NCI-H345 treated with DMSO at 0.1 percent for 48 hours (cell line): Measurements from ENCODE around the gene GLRA3.
"Not testable (repeated sequence)": the region's sequence is repeated elsewhere in the genome, so short reads cannot be mapped to it uniquely, and the experiment has no call there.

ENCODE experiments used
- DNase-seq: peaks from one replicate; lab custom pipeline; 2025; ENCODE audit not compliant: unreplicated experiment; lab: John Stamatoyannopoulos, UW

Gene GLRA3

DNA sequence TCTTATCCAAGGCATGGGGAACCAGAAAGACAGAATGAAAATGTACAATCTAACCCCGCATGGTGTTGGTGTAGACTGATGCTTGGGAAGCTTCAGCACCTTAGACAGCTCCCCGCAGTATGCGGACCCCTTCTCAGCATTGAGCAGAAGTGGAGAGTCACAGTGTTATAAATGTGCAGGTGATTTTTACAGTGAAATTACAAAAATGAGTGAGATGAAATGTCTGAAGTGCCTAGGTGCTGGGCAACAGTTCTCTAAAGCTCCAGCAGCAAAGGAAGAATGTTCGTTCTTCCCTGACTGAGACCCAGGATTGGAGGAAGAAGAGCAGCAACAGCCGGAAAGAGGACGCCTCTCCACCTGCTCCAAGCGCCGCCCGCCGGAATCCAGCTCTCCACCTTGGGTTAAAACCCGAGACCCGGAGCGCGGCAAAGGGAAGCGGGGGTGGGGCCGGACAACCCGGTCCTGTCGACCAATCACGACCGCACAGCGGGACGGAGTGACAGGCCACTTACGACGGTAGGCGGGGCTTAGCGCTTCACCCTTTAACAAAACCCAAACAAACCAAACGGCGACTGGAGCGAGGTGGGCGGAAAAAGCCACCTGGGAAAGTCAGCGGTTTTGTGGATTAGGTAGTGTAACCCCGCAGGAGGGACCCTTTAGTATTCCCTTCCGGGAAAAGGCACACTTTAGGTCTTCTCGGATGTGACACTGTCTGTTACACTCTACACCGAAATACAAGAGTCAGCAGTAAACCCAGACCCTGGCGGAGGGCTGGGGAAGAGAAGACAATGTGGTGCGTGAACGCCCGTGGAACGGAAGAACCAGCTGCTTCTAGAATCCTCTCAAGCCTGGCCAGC, at the start of gene GLRA3:
Gene GLRA3, minus strand, starts transcription at position 403 of the 857 bp plus-strand sequence. CDS start 436 bp downstream, outside the sequence.
- DNase-seq, result peak; percentile 89

DNA sequence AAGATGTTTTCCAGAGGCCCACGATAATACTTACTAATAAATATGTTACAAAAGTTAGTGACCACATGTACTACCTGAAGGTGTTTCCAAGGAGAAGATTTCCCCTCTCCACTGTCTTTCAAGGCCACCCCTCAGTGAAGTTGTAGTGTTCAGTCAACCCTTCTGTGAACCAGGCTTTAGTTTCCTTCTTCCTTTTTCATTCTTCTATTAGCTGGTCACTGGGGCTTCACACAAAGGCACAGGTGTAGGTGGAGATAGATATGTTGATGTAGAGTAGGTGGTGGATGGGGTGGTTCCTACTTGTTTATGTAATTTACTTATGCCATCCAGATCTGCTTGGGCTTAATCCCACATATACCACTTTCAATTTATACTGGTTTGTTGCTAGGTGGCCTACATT, 45.9 kb upstream of the GLRA3 start:
- DNase-seq, result no peak

GRCh38 chr4:174873931-174874330, 44.9 kb upstream of the GLRA3 start:
- no peak for DNase-seq

GRCh38 chr4:174873146-174873545, 44.1 kb upstream of the GLRA3 start:
- DNase-seq, result not testable (repeated sequence)

GRCh38 chr4:174871407-174871806, 42.4 kb upstream of the GLRA3 start:
- DNase-seq, result no peak

GRCh38 chr4:174870311-174870710, 41.3 kb upstream of the GLRA3 start:
- DNase-seq, result no peak

DNA sequence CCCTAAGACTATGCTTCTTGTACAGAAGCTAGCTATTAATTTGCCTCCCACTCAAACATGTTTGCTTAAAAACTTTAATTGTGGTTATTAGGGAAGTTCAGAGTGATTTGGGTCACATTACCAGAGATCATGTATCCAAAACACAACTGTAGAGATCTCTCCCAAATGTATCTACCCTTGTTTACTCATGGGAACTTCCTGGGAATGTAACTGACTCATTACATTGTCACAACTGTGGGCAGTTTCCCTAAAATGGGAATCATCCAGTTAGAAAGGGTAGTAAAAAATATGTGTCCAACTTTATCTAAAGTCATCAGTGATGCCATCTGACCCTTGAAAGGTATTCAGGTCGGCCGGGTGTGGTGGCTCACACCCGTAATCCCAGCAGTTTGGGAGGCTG, 40.3 kb upstream of the GLRA3 start:
- DNase-seq, result no peak

- DNase-seq, result no peak
Measured at GRCh38 chr4:174867903-174868302, 38.9 kb upstream of the GLRA3 start.

GRCh38 chr4:174865418-174865985, 36.5 kb upstream of the GLRA3 start:
- DNase-seq, result no peak

GRCh38 chr4:174864031-174864430, 35.0 kb upstream of the GLRA3 start:
- DNase-seq, result no peak

DNA sequence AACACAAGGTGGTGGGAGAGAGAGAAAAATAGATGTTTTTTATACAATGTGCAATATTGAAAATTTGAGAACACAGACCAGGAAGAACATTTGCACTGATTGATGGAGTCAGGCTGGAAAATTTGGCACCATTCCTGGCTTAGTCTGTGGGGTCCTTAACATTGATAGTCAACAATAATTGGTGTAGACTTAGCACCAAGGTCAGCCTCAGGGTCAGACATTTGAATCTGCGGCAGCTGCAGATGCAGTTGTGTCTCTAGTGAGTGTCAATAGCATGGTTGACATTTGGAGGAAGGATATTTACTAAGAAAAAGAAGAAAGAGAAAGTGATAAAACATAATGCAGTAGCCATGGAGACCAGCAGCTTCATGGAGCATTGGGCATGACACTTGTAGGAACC, 31.5 kb upstream of the GLRA3 start:
- DNase-seq, result no peak

GRCh38 chr4:174859904-174860303, 30.9 kb upstream of the GLRA3 start:
- DNase-seq, result no peak

GRCh38 chr4:174856926-174857800, 28.1 kb upstream of the GLRA3 start:
- DNase-seq, result no peak

DNA sequence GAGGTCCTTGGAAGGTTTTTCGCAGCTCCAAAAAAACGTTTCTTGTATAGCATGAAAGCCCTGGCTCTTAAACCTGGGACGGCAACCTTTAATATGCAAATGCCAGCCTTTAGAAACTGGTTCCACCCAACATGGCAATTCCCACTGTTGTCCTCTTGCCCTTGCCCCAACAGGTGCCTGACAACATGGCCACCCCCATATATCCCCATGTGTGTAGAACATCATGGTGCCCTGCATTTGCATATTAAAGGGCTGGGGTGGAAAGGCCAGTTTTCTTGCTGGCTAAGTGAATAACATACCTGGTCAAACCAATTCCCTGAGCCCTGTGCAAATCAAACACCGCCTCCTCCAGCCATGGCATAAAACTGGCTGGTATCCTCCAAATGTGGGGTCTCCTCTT, 26.0 kb upstream of the GLRA3 start:
- DNase-seq, result no peak

DNA sequence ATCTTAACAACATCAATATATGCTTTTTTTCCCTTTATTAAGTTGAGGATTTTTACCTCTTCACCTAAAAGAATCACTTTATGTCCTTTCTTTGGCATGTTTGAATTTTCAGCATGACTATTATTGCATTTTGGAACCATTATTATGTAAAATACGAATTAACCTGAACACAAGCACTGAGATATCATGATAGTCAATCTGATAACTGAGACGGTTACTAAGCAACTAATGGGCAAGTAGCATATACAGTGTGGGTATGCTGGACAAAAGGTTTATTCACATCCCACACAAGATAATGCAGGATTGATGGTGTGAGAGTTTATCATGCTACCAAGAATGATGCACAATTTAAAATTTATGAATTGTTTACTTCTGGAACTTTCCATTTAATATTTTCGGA, 24.6 kb upstream of the GLRA3 start:
- DNase-seq, result no peak

DNA sequence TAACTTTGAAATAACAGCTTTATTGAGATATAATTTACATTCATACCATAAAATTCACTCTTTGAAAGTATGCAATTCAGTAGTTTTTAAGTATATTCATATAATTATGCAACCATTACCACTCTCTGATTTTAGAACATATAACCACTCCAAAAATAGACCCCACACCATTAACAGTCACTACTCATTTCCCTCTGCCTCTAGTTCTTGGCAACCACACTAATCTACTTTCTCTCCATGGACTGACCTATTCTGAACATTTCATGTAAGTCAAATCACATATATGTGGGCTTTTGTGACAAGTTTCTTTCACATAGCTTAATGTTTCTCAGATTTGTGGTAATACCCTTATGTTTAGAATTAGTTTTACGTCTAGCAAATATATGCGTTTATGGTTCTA, 19.5 kb upstream of the GLRA3 start:
- no peak for DNase-seq

DNA sequence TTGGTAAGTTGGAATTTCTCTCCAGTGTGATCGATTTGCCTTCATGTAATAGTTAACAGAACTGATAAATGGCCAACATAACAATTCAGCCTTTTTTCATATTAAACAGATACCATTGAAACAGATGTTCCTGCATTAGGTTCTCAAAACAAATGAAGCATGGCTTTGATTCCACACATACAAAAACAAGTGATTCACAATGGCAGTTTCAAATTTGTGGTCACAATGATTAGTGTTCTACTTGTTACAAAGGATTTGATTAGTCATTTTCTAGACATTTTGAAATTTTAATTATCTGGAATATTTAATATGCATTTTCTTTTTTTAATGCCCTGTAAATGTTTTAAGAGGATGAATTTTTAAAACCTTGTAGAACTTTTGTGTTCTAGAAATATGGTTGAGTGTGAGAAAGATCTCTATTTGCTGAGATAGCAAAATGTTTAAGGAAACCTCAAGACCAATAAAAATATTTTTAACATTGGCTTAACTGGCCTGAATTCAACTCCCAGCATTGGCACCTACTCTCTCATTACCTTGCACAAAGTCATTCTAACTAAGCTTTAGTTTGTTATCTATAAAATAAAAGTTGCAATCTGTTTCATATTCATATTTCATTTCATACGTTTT, 18.9 kb upstream of the GLRA3 start:
- no peak for DNase-seq

- no peak for DNase-seq
Measured at GRCh38 chr4:174835536-174835935, 6.5 kb upstream of the GLRA3 start.

GRCh38 chr4:174834477-174834876, 5.4 kb upstream of the GLRA3 start:
- no peak for DNase-seq

GRCh38 chr4:174826660-174827059, 2.4 kb downstream of the GLRA3 start:
- DNase-seq, result no peak

DNA sequence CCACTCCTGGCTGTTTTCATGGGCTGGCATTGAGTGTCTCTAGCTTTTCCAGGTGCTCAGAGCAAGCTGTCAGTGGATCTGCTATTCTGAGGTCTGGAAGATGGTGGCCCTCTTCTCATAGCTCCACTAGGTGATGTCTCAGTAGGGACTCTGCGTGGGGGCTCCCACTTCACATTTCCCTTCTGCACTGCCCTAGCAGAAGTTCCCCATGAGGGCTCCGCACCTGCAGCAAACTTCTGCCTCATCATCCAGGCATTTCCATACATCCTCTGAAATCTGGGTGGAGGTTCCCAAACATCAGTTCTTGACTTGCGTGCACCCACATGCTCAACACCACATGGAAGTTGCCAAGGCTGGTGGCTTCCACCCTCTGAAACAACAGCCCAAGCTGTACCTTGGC, 13.8 kb downstream of the GLRA3 start:
- DNase-seq, result no peak
